Keratinocyte (primary cell): ENCODE data around the gene MMP3.

Experiments used
- CTCF ChIP-seq, 3 experiments: IDR thresholded peaks in 1 of 3; conservative IDR thresholded peaks in 1 of 3; optimal IDR thresholded peaks in 1 of 3; 2 replicates in 2 of 3; 3 replicates in 1 of 3; pipeline versions ENCODE3 to v1.5.1; 2011; ENCODE audit warnings: low read length in 3 of 3, mild to moderate bottlenecking in 3 of 3, moderate library complexity in 2 of 3, control low read depth in 1 of 3, inconsistent platforms in 1 of 3; ENCODE audit not compliant: insufficient read depth in 2 of 3; ENCODE audit errors: extremely low read depth in 1 of 3
- EZH2 ChIP-seq: IDR thresholded peaks from one replicate; pipeline ENCODE4 v1.6.1; 2012; ENCODE audit warnings: inconsistent platforms, mild to moderate bottlenecking, low read length, moderate library complexity

GRCh38 chr11:102846292-102846691, 2.9 kb upstream of the MMP3 start:
- TF ChIP-seq CTCF (optimal IDR thresholded peaks at IDR 0.05 in 1 of 3, IDR thresholded peaks at IDR 0.05 in 1 of 3, conservative IDR thresholded peaks at IDR 0.05 in 1 of 3; ENCODE audit: extremely low read depth in 1 of 3, insufficient read depth in 2 of 3, low read length in 3 of 3) (no peak), EZH2 (no peak)
